Measurements from ENCODE around the gene OSTN.
"Not testable (repeated sequence)": the region's sequence is repeated elsewhere in the genome, so short reads cannot be mapped to it uniquely, and the experiment has no call there.

The OSTN gene

DNA sequence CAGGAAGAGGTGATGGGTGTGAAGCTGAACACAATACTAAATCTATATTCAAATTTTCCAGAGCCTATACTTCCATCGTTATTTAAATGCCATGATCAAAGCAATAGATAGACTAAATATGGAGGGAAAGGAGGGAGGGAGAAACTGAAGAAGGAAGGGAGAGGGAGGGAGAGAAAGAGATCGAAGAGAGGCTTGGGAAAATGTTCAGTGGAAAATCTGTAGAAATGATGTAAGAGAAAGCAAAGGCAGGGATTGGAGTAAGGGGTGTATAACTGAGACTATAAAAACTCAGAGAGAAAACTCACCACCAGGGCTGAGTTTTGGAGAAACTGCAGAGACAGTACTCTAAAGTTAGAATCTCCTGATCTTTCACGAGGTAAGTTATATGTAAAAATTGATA is at the start of gene OSTN:
Gene OSTN (plus strand): TSS at position 310 of the 400 bp plus-strand sequence. CDS start 13,292 bp downstream, outside the sequence.
- DNase-seq, result no peak

DNA sequence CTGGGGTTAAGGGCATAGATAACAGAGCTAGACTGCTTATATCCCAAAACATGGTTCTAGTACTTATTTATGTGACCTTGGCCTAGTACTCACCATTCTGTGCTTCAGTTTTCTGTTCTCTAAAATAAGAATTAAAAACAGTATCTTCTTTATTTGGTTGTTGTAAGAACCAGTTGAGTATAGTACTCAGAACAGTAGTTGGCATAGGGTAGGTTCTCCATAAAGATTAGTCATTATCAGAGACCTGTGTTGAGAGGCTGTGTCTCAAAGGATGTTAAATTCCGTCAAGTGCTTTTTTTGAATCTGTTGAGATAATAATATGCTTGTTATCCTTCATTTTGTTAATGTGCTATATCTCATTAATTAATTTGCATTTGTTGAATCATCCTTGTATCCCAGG is 47.4 kb upstream of the OSTN start:
- DNase-seq, result no peak

DNA sequence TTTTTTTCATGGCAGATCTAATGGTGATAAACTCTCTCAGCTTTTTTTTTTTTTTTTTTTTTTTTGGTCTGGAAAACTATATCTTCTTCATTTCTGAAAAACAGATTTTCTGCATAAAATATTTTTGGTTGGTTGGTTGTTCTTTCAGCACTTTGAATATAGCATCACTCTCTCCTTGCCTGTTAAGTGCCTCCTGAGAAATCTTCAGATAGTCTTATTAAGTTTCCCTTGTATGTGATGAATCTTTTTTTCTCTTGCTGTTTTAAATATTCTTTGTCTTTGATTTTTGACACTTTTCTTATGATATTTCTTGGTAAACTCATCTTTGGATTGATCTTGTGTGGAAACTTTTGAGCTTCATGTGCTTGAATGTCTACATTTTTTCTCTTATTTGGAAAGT is 44.2 kb upstream of the OSTN start:
- DNase-seq, result no peak

DNA sequence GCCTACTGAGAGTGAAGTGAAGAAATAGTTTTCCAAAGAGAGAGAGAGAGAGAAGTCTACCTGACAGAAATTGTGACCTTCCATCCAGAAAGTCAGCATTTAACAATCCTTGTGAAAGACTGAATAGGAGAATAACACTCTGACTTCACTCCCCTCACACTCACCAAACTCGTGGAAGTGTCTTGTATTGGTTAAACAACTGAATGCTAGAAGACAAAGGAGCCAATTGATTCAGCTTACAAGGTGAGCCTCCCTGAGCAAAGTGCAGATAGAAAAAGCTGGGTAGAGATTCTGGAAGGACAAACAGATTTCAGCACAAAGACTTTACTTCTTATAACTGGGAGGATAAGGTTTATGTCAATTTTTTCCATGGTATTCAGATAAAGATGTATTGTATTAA is 40.8 kb upstream of the OSTN start:
- no peak for DNase-seq

DNA sequence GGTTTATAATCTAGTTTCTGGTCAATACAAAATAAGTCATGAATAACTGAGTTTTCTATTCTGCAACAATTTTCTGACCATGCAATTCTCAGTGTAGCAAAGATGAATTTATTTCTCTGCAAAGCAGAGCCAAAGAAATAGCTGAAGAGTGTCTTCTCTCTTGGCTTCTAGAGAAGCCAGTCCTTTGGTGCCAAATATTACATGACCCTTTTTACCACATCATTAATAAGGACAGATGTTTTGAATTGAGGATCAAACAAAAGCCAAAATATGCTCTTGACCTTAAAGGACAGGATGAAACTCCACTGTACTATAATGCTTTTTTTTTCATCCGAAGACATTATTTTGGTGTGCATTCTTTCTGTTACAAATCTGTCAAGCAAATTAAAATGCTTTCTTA is 40.2 kb upstream of the OSTN start:
- no peak for DNase-seq

DNA sequence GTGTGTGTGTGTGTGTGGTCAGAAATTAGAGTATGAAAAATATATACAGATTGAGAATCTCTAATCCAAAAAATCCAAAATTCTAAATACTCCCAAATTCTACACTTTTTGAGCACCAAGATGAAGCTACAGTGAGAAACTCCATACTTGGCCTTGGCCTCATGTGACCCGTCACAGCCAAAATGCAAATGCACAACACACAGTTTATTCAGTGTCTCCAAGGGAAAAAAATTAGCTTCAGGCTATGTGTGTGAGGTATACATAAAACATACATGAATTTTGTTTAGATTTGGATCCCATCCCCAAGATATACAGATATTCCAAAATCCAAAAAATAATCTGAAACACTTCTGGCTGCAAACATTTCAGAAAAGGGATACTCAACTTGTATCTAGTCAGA is 33.2 kb upstream of the OSTN start:
- no peak for DNase-seq

- DNase-seq, result no peak
These were observed 32.7 kb upstream of the OSTN start for GRCh38 chr3:191166368-191166767.

- no peak for DNase-seq
These were observed 29.5 kb upstream of the OSTN start for GRCh38 chr3:191169566-191169965.

DNA sequence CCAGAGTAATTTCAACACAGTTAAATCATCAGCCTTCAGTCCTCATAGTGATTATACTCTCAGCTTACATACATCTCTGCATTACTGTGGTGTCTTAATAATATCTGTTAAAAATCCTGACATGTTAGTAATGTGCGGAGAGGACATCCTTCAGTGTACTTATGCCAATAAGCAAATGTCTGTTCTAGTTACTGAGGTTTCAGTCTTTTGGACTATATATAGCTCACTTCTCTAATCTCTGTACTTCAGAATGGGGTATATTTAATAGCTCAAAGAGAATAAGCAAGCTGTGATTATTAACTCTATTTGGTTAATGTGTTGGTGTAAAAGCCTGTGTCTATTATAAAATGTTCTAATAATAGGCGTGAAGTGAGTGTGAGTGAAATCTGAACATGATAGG is 28.9 kb upstream of the OSTN start:
- DNase-seq, result no peak

DNA sequence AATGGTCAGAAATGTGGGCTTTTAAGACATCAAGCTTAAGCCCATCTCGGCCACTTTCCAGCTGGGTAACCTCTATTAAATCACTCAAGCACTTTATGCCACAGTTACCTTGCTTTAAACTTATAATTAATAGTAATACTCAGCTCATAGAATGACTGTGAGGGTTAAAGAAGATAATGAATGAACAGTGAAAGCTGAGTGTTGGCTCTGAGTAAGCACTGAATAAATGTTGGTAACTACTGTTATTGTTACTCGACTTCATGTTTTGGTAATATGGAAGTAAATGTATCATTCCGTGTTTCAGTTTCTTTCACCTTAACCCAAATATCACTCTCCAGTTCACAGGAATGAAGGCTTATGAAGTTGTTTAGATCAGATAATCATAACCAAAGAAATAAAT is 23.9 kb upstream of the OSTN start:
- no peak for DNase-seq

DNA sequence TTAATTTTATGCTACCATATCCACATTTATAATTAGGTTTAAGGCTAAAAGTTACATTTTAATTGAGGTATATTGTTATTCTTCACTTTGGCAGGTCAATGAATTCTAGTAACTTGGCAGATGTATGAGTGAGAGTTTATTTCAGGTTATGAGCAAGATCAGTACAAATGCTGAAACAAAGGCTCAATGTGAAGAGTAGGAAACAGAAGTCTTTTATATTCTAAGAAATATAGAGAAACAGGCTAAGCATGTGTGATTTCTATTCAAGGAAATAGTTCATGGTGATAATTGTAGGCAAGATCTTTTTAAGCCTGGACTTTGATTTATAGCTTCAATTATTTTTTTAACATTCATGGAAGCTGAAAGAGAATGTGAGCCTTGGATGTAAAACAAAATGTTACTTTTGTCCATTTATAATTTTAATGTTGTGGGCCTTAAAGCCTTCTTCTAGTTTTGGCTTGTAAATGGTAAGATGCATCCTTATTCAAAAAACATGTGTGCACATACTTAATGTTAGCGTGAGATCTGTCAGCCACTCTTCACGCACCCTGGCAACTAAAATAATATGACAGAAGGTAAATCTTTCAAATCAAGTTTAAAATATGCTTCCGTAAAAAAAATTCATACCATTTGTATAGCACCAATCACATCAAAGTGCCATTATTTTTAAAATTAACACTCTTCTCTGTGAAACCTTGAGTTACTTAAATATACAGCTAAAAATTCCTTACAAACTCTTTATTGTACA is 22.8 kb upstream of the OSTN start:
- no peak for DNase-seq

- not testable (repeated sequence) for DNase-seq
These were observed 13.7 kb upstream of the OSTN start for GRCh38 chr3:191185382-191185781.

DNA sequence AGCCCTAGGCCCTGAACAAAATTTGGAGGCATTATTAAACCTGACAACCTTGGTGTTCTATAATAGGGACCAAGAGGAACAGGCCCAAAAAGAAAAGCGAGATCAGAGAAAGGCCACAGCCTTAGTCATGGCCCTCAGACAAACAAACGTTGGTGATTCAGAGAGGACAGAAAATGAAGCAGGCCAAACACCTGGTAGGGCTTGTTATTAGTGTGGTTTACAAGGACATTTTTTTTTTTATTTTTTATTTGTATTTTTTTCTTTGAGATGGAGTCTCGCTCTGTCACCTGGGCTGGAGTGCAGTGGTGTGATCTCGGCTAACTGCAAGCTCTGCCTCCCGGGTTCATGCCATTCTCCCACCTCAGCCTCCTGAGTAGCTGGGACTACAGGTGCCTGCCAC is 10.8 kb upstream of the OSTN start:
- DNase-seq, result not testable (repeated sequence)

DNA sequence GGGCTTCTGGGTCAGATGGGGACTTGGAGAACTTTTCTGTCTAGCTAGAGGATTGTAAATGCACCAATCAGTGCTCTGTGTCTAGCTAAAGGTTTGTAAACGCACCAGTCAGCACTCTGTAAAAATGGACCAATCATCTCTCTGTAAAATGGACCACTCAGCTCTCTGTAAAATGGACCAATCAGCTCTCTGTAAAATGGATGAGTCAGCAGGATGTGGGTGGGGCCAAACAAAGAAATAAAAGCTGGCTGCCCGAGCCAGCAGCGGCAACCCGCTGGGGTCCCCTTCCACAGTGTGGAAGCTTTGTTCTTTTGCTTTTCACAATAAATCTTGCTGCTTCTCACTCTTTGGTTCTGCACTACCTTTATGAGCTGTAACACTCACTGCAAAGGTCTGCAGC is 6.8 kb upstream of the OSTN start:
- DNase-seq, result not testable (repeated sequence)

- DNase-seq, result no peak
These were observed 6.1 kb upstream of the OSTN start for GRCh38 chr3:191192941-191193340.

DNA sequence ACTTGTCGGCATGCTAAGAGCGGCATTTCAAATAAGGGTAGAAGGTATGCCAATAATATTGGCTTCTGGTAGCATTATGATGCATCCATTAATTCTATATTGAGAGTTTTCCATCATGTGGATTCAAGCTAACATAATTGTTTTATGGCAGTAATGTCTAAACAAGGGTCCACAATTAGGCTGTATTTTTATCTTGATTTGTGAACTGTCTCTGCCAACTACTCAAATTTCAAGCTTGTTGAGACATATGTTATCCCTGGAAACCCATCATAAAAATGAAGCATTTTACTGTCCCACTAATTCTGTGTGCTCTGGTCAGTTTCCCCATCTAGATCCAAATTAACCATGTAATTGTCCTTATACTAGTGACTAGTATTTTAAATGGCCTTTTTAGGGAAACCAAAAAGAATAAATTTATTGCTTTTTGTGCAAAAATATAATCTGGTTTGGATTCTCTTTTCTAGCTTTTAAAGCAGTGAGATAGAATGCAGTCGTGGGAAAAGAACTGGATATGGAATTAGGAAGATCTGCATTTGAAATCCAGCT is 1.2 kb upstream of the OSTN start:
- no peak for DNase-seq

DNA sequence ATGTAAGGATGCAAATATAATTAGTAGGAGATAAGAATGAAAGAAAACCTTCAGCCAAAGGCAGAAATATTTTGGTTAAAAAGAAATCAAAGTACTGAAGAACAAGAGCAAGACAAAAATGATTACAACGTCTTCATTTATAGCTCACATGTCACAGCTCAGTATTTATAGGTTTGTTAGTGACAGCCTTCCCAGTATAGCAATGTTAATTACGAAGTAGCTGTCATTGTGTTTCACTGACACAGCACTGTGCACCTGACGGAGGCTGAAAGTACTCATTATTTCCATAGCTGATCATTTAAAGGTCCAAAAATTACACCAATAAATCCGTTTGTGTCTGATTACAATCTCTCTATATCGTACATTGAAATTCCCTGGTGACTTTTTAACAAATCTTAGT is 561 bp upstream of the OSTN start:
- DNase-seq, result no peak

GRCh38 chr3:191210032-191210431 is 11.0 kb downstream of the OSTN start:
- DNase-seq, result no peak

DNA sequence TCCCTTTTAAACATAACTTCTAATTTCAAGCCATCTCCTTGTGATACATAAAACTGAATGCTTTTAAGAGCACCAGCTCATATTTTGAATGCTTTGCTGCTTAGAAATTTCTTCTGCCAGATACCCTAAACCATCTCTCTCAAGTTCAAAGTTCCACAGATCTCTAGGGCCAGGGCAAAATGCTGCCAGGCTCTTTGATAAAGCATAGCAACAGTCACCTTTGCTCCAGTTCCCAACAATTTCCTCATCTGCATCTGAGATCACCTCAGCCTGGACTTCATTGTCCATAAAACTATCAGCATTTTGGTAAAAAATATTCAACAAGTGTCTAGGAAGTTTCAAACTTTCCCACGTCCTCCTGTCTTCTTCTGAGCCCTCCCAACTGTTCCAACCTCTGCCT is 17.5 kb downstream of the OSTN start:
- DNase-seq, result no peak

DNA sequence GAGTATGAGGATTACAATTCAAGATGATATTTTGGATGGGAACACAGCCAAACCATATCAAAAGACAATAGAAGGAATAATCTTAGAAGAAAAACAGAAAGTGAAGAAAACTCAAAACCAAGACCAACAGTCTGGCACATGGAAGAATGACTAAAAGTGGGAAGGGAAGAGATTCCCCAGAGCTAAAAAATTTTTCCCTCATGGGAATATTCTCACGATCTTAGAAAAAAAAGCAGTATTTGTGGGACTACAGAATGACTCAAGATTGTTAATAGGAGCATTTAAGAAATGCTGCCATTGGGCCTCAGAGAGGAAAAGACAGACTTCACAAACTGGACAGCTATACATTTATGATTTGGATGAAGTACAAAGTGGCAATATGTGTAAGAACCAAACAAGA is 18.3 kb downstream of the OSTN start:
- no peak for DNase-seq

DNA sequence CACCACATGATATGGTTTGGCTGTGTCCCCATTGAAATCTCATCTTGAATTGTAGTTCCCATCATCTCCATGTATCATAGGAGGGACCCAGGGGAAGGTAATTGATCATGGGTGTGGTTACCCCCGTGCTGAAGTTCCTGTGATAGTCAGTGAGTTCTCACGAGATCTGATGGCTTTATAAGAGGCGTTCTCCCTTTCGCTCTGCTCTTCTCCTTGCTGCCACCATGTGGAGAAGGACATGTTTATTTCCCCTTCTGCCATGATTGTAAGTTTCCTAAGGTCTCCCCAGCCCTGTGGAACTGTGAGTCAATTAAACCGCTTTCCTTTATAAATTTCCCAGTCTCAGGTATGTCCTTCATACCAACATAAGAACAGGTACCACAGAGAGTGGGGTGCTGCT is 21.9 kb downstream of the OSTN start:
- no peak for DNase-seq

- DNase-seq, result no peak
These were observed 22.6 kb downstream of the OSTN start for GRCh38 chr3:191221638-191222037.

DNA sequence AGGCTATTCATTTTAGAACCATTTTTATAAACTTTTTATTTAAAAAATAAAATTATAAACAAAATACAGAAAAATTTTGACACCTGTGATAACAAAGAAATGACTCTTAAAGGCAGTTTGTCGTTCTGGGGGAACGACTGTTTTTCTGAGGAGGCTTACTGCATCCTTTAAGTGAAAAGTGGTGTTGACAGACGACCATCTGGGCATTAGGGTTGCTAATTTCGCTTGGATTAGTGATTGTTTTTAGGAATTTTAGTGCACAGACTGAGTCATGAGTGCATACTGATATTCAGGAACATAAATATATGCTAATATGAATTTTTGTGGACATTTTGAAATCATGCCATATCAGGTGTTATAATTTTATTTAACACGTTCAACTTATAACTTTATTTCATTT is 28.5 kb downstream of the OSTN start:
- no peak for DNase-seq

DNA sequence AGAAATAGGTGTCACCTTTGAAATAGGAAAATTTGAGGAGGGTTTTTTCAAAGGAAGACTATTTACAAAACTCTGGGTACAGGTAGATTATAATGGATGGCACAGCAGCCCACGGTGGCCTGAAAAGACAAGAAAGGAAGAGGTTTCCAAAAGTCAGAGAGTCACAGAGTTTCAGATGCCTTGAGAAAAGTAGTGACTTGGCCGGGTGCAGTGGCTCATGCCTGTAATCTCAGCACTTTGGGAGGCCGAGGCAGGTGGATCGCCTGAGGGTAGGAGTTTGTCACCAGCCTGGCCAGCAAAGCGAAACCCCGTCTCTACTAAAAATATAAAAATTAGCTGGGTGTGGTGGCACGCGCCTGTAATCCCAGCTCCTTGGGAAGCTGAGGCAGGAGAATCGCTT is 35.2 kb downstream of the OSTN start:
- DNase-seq, result peak; percentile 73
